Endothelial cell of umbilical vein (primary cell): ENCODE data around the gene CAMK2B. TPM values are rescaled to one million over a fixed set of nuclear protein-coding genes. Genes with fewer than 3 reads are reported as not detected.

Experiments
- BruUV-seq: library from RNA; stranded (reverse); fragments of 400-500 nt; replicated peaks from 2 replicates; lab custom pipeline; 2021; lab: Mats Ljungman, UMichigan
- CTCF ChIA-PET: fragments of 300-600, 350-600 bp; sonication (Branson Sonifier 250); formaldehyde crosslinking; loops from one replicate; lab custom pipeline; 2021; ENCODE audit warnings: antibody characterized with exemption, inconsistent platforms; lab: Charles Lee
- POLR2A ChIA-PET: fragments of 300-600, 350-600 bp; sonication (Branson Sonifier 250); formaldehyde crosslinking; loops from one replicate; lab custom pipeline; 2021; ENCODE audit warnings: antibody characterized with exemption, inconsistent platforms; lab: Charles Lee
- DNase-seq: peaks from one replicate; pipeline ENCODE4 v3.0.0-alpha.2; 2011; ENCODE audit warnings: low read depth, low spot score
- FAIRE-seq: peaks from 2 replicates; lab custom pipeline; 2011; peaks lifted over from hg19 to GRCh38; lab: Jason Lieb, UNC
- H2AFZ ChIP-seq: 2 replicates; pipeline ENCODE4 v1.6.0; 2012; ENCODE audit warnings: low read depth, low read length, control low read depth, inconsistent platforms
- H3K27ac ChIP-seq: 2 replicates; pipeline ENCODE4 v1.5.1; 2011; ENCODE audit warnings: low read depth, mild to moderate bottlenecking, control low read depth, low read length, moderate library complexity; ENCODE audit not compliant: insufficient read depth
- H3K27me3 ChIP-seq, 2 experiments: 2 replicates each; pipeline versions ENCODE4 v1.6.0 to v1.6.1; 2011; ENCODE audit warnings: low read length in 2 of 2, mixed read lengths in 1 of 2; ENCODE audit not compliant: control insufficient read depth in 2 of 2, insufficient read depth in 2 of 2
- H3K36me3 ChIP-seq, 2 experiments: 2 replicates in 1 of 2; 3 replicates in 1 of 2; pipeline ENCODE4 v1.5.1; 2011; ENCODE audit warnings: low read length in 2 of 2, mild to moderate bottlenecking in 1 of 2, moderate library complexity in 1 of 2; ENCODE audit not compliant: control insufficient read depth in 2 of 2, insufficient read depth in 2 of 2; ENCODE audit errors: extremely low read depth in 1 of 2
- H3K4me1 ChIP-seq: 3 replicates; pipeline ENCODE4 v1.5.1; 2011; ENCODE audit warnings: mild to moderate bottlenecking, low read length; ENCODE audit not compliant: control insufficient read depth, insufficient read depth; ENCODE audit errors: extremely low read depth
- H3K4me2 ChIP-seq: 2 replicates; pipeline ENCODE4 v1.6.1; 2011; ENCODE audit warnings: low read length, control low read depth, mixed read lengths; ENCODE audit not compliant: insufficient read depth
- H3K4me3 ChIP-seq, 3 experiments: fragments of 200-600 bp in 1 of 3; sonication (generic), shearing (Covaris generic) in 1 of 3; replicated peaks in 1 of 3; 2 replicates each; pipeline ENCODE4 v1.5.1; 2011 to 2016; ENCODE audit warnings: control low read depth in 3 of 3, low read length in 3 of 3, mild to moderate bottlenecking in 2 of 3, inconsistent platforms in 1 of 3, low read depth in 1 of 3, moderate library complexity in 1 of 3; ENCODE audit not compliant: insufficient read depth in 1 of 3
- H3K79me2 ChIP-seq: 2 replicates; pipeline ENCODE4 v1.6.0; 2012; ENCODE audit warnings: low read length, inconsistent platforms; ENCODE audit not compliant: control insufficient read depth, insufficient read depth
- H3K9ac ChIP-seq: replicated peaks from 2 replicates; pipeline ENCODE3; 2011; ENCODE audit warnings: low read length, control low read depth; ENCODE audit not compliant: insufficient read depth; ENCODE audit errors: extremely low read depth
- H3K9me1 ChIP-seq: replicated peaks from 3 replicates; pipeline ENCODE4 v1.6.0; 2011; ENCODE audit warnings: mild to moderate bottlenecking, low read length; ENCODE audit not compliant: control insufficient read depth, insufficient read depth; ENCODE audit errors: extremely low read depth
- H3K9me3 ChIP-seq: replicated peaks from 2 replicates; pipeline ENCODE4 v1.5.1; 2012; ENCODE audit warnings: low read length, inconsistent platforms; ENCODE audit not compliant: control insufficient read depth, insufficient read depth
- H4K20me1 ChIP-seq: replicated peaks from 2 replicates; pipeline ENCODE3; 2011; ENCODE audit warnings: mild to moderate bottlenecking, low read length; ENCODE audit not compliant: control insufficient read depth, insufficient read depth; ENCODE audit errors: extremely low read depth
- EZH2 ChIP-seq: IDR thresholded peaks from 2 replicates; pipeline ENCODE4 v1.6.1; 2012; ENCODE audit warnings: borderline replicate concordance, low read depth, mild to moderate bottlenecking, moderate library complexity, low read length, inconsistent platforms; ENCODE audit not compliant: severe bottlenecking
- FOS ChIP-seq: IDR thresholded peaks from 2 replicates; pipeline ENCODE4 v1.6.1; 2011; ENCODE audit warnings: mild to moderate bottlenecking, low read length, moderate library complexity, borderline replicate concordance; ENCODE audit not compliant: insufficient read depth
- GATA2 ChIP-seq: IDR thresholded peaks from 2 replicates; pipeline ENCODE4 v1.7.0; 2011; ENCODE audit warnings: low read depth, mild to moderate bottlenecking, moderate library complexity, mixed read lengths, low read length; ENCODE audit not compliant: insufficient read length, insufficient read depth
- JUN ChIP-seq: IDR thresholded peaks from 2 replicates; pipeline ENCODE4 v1.6.1; 2011; ENCODE audit warnings: borderline replicate concordance, low read depth; ENCODE audit not compliant: insufficient read length, insufficient read depth
- MYC ChIP-seq: IDR thresholded peaks from one replicate; pipeline ENCODE4 v1.6.1; 2011; ENCODE audit warnings: mild to moderate bottlenecking, low read depth, low read length
- POLR2A ChIP-seq: IDR thresholded peaks from 2 replicates; pipeline ENCODE4 v1.6.1; 2012; ENCODE audit warnings: low read depth, mild to moderate bottlenecking, control low read depth, low read length
- POLR2AphosphoS5 ChIP-seq: IDR thresholded peaks from 2 replicates; pipeline ENCODE4 v1.6.1; 2012; ENCODE audit warnings: low read depth, mild to moderate bottlenecking, control low read depth, low read length, moderate library complexity; ENCODE audit not compliant: insufficient read depth
- dilution Hi-C: fragments of 300-500 bp; cut with MboI; formaldehyde crosslinking; loops from one replicate; pipeline ENCODE4 v1.15.0; 2019; ENCODE audit warnings: low sequenced_read_pairs; ENCODE audit not compliant: extremely low pct_ligation_motif_present
- intact Hi-C: fragments of 100-400 bp; cut with micrococcal nuclease; formaldehyde crosslinking; loops from one replicate; pipeline ENCODE4 v1.10.0; 2022
- polyA plus RNA-seq, 4 experiments: library from polyadenylated mRNA; depleted of rRNA in 3 of 4; stranded (reverse) in 3 of 4; unstranded in 1 of 4; fragments of >200 nt; gene quantifications; 2 replicates each; pipeline versions ENCODE4 v1.2.1 to v1.2.3, GENCODE V29; 2011 to 2012; ENCODE audit warnings: missing spikeins in 1 of 4
- total RNA-seq: library from RNA; stranded (reverse); gene quantifications from 2 replicates; pipeline ENCODE4 v1.2.3, GENCODE V29; 2021
- TF ChIP-seq, protein P1 (sequence below): IDR thresholded peaks from 2 replicates; pipeline ENCODE4 v1.6.1; 2011; ENCODE audit not compliant: insufficient read depth, insufficient read length
- TF ChIP-seq, protein P2 (sequence below), 2 donors: IDR thresholded peaks; 1 replicate in 1 of 2; 2 replicates in 1 of 2; pipeline ENCODE4 v1.5.1; 2011; ENCODE audit warnings: low read length in 2 of 2, mild to moderate bottlenecking in 2 of 2, moderate library complexity in 2 of 2, control low read depth in 1 of 2, inconsistent platforms in 1 of 2, low read depth in 1 of 2; ENCODE audit not compliant: insufficient read depth in 1 of 2; ENCODE audit errors: extremely low read depth in 1 of 2

The CAMK2B gene
- total and polyA plus RNA-seq, 2 donors (not counting 3 experiments of a cell fraction or from before 2014, with no cell fraction given), result 0.57 to 1.6 TPM

DNA sequence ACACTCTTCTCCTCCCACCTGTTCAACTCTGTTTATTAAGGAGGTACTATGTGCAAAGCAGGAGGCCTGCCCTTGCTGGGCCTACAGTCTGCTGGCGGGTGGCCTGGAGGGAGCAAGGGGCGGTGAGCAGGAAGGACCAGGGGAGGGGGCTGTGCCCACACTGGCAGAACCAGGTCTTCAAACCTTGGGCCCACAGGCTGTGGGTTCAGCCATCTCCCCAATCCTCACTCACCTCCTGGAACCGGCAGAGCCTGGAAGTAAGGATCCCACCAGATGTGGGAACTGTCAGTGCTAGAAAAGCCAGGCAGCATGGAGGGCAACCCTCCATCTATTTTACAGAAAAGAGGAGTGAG is 50.8 kb downstream of the CAMK2B start:
- Histone ChIP-seq H3K36me3 (no peaks in the 10 kb centered on the region), H3K9me3 (no peaks in the 10 kb centered on the region), H3K27me3 (no peaks in the 10 kb centered on the region), H3K79me2 (no peaks in the 10 kb centered on the region), H3K4me3 (no peak overlapping the region), H3K27ac (no peak overlapping the region), H3K9ac (no peak overlapping the region), H3K4me2 (no peak overlapping the region), H3K9me1 (no peaks in the 10 kb centered on the region), H2AFZ (no peak overlapping the region), H4K20me1 (no peaks in the 10 kb centered on the region), H3K4me1 (no peaks in the 10 kb centered on the region)
- FAIRE-seq (no peak), DNase-seq (no peak)
- dilution Hi-C loops, result no loop called here
- no TSS peak for BruUV-seq
- ChIA-PET POLR2A (no interaction called here), CTCF (interaction anchor here (1.5 kb wide), 1 partner anchor 11 kb away, joined by 3 read pairs; no protein-coding TSS in a partner anchor)
- intact Hi-C loops, result no loop called here
- TF ChIP-seq POLR2A (no peak), JUN (no peak), MYC (no peak), GATA2 (no peak), FOS (no peak), EZH2 (no peak), POLR2AphosphoS5 (no peak)
- TF ChIP-seq, protein P1, sequence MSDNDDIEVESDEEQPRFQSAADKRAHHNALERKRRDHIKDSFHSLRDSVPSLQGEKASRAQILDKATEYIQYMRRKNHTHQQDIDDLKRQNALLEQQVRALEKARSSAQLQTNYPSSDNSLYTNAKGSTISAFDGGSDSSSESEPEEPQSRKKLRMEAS, result no peak
- TF ChIP-seq, protein P2, sequence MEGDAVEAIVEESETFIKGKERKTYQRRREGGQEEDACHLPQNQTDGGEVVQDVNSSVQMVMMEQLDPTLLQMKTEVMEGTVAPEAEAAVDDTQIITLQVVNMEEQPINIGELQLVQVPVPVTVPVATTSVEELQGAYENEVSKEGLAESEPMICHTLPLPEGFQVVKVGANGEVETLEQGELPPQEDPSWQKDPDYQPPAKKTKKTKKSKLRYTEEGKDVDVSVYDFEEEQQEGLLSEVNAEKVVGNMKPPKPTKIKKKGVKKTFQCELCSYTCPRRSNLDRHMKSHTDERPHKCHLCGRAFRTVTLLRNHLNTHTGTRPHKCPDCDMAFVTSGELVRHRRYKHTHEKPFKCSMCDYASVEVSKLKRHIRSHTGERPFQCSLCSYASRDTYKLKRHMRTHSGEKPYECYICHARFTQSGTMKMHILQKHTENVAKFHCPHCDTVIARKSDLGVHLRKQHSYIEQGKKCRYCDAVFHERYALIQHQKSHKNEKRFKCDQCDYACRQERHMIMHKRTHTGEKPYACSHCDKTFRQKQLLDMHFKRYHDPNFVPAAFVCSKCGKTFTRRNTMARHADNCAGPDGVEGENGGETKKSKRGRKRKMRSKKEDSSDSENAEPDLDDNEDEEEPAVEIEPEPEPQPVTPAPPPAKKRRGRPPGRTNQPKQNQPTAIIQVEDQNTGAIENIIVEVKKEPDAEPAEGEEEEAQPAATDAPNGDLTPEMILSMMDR (IDR thresholded peaks at IDR 0.05; ENCODE audit: extremely low read depth in 1 of 2, insufficient read depth in 1 of 2, low read depth in 1 of 2, low read length in 2 of 2), result no peak
